Gastrocnemius medialis (tissue), 4 donors: ENCODE results near the gene CDC42EP2. TPM values are rescaled to one million over a fixed set of nuclear protein-coding genes. Genes with fewer than 3 reads are reported as not detected.

ENCODE experiments used
- ATAC-seq, 2 donors: fragments of 150-250 bp; one replicate each; pipeline ENCODE4 v1.9.1; 2016
- DNase-seq, 2 donors: peaks; one replicate each; pipeline ENCODE4 v3.0.0-alpha.2; 2019
- H3K27ac ChIP-seq, 4 donors: fragments of 200-600 bp; sonication (generic); 1 replicate in 1 of 4; 2 replicates in 3 of 4; pipeline ENCODE4 v1.5.1; 2016 to 2018; ENCODE audit warnings: mild to moderate bottlenecking in 2 of 4, moderate library complexity in 1 of 4
- H3K27me3 ChIP-seq, 3 donors: fragments of 200-600 bp; sonication (generic) in 2 of 3; 1 replicate in 1 of 3; 2 replicates in 2 of 3; pipeline versions ENCODE4 v1.5.1 to v1.6.0; 2016 to 2019; ENCODE audit warnings: mild to moderate bottlenecking in 1 of 3, moderate library complexity in 1 of 3
- H3K36me3 ChIP-seq, 2 donors: fragments of 200-600 bp; sonication (generic) in 1 of 2; one replicate each; pipeline ENCODE4 v1.5.1; 2017 to 2018
- H3K4me1 ChIP-seq, 2 donors: fragments of 200-600 bp; sonication (generic) in 1 of 2; one replicate each; pipeline ENCODE4 v1.5.1; 2016 to 2017; ENCODE audit warnings: mild to moderate bottlenecking in 2 of 2
- H3K4me3 ChIP-seq, 4 donors: fragments of 200-600 bp; sonication (generic) in 3 of 4; 1 replicate in 1 of 4; 2 replicates in 3 of 4; pipeline ENCODE4 v1.5.1; 2016 to 2019; ENCODE audit warnings: mild to moderate bottlenecking in 2 of 4
- H3K9me3 ChIP-seq, 3 donors: fragments of 200-600 bp; sonication (generic) in 2 of 3; 1 replicate in 1 of 3; 2 replicates in 2 of 3; pipeline ENCODE4 v1.5.1; 2016 to 2019
- POLR2A ChIP-seq, 2 donors: fragments of 450-650 bp; IDR thresholded peaks; one replicate each; pipeline ENCODE4 v1.6.1; 2017; ENCODE audit warnings: antibody characterized with exemption in 2 of 2, mild to moderate bottlenecking in 2 of 2, moderate library complexity in 2 of 2
- in situ Hi-C, 4 donors: fragments of 200-750 bp; cut with MboI; loops; one replicate each; pipeline versions ENCODE4 v1.15.0 to v1.8.0; 2017; ENCODE audit warnings: low sequenced_read_pairs in 4 of 4
- intact Hi-C: fragments of 100-400 bp; cut with DNase I; formaldehyde crosslinking; loops from one replicate; pipeline ENCODE4 v1.15.1; 2023; ENCODE audit warnings: low total_unique reads
- total RNA-seq, 4 donors: library from RNA; depleted of rRNA; stranded (reverse); fragments of >200 nt; gene quantifications; one replicate each; pipeline versions ENCODE4 v1.1.0 to v1.2.3, GENCODE V29; 2016
- TF ChIP-seq, protein P1 (sequence below), 5 experiments: fragments of 450-650 bp in 3 of 5; fragments of 200-600 bp in 2 of 5; sonication (generic) in 2 of 5; IDR thresholded peaks in 4 of 5; conservative IDR thresholded peaks in 1 of 5; 1 replicate in 4 of 5; 2 replicates in 1 of 5; pipeline ENCODE4 v1.5.1; 2016 to 2019; ENCODE audit warnings: antibody characterized with exemption in 5 of 5, mild to moderate bottlenecking in 3 of 5, moderate library complexity in 3 of 5

The CDC42EP2 gene
- total RNA-seq, 4 donors from 2014 or later = 5.0 to 11.6 (median 5.6) TPM

- peaks cover 30 to 34% of the 10 kb centered on the region in 2 donors for H3K4me1 ChIP-seq
- peaks cover 3 to 35% of the 10 kb centered on the region in 2 donors for H3K36me3 ChIP-seq
- peak overlapping the region; percentile 45 to 75 (median 58) for H3K27ac ChIP-seq
- H3K4me3 ChIP-seq = peak overlapping the region; percentile 57 to 68 (median 63)
- H3K9me3 ChIP-seq = no peaks in the 10 kb centered on the region
- DNase-seq (no peak), ATAC-seq (no peak)
- intact Hi-C loops (no loop called here), in situ Hi-C loops (no loop called here)
- TF ChIP-seq POLR2A (IDR thresholded peaks at IDR 0.05) = no peak
- TF ChIP-seq, protein P1, sequence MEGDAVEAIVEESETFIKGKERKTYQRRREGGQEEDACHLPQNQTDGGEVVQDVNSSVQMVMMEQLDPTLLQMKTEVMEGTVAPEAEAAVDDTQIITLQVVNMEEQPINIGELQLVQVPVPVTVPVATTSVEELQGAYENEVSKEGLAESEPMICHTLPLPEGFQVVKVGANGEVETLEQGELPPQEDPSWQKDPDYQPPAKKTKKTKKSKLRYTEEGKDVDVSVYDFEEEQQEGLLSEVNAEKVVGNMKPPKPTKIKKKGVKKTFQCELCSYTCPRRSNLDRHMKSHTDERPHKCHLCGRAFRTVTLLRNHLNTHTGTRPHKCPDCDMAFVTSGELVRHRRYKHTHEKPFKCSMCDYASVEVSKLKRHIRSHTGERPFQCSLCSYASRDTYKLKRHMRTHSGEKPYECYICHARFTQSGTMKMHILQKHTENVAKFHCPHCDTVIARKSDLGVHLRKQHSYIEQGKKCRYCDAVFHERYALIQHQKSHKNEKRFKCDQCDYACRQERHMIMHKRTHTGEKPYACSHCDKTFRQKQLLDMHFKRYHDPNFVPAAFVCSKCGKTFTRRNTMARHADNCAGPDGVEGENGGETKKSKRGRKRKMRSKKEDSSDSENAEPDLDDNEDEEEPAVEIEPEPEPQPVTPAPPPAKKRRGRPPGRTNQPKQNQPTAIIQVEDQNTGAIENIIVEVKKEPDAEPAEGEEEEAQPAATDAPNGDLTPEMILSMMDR (IDR thresholded peaks at IDR 0.05 in 4 of 5, conservative IDR thresholded peaks at IDR 0.05 in 1 of 5) = no peak
- no peaks in the 10 kb centered on the region for H3K27me3 ChIP-seq
Measured at GRCh38 chr11:65353900-65354264, 39.2 kb downstream of the CDC42EP2 start.

DNA sequence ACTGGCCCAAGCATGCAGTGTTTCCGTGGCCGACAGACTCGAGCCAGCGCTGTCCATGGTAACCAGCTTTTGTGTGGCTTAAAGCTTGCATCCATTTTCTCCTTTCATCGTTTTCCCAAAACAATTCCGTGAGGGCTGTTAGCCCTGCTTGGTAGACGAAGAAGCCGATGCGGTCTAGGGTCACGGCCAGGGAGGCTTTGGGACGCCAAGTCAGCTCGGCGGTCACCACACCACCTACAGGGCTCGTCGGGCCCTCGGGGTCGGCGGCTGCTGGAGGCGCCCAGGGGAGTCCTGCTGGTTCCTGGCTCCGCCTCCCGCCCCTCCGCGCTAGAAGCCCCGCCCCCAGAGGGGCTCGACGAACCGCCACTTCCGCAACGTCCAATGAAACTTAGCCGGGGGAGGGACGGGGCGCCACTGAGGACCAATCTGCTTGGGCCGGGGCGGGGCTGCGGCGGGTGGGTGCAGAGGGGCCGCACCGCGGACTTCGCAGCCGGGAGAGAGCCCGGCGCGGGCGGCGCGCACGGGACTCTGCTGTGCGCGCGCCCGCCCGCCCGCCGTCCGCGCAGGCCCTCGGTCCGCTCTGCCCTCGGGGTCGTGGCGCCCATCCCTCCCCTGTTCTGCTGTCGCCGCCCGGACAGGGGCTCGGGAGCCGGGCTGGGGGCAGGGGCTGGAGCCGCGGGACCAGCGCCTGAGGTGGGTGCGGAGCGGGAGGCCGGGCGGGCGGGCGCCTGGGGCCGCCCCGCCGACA is 39.8 kb downstream of the CDC42EP2 start, which contains the start of gene TIGD3:
TIGD3 (plus strand) TSS at position 487 of the 748 bp plus-strand sequence. CDS start 1,058 bp downstream, outside the sequence.
- Histone ChIP-seq H3K9me3 (no peaks in the 10 kb centered on the region), H3K36me3 (peaks cover 0 to 29% of the 10 kb centered on the region in 2 donors), H3K4me1 (peaks cover 30 to 34% of the 10 kb centered on the region in 2 donors), H3K27ac (peak within 1 kb of the TSS; percentile 52 to 75 (median 64)), H3K4me3 (peak within 1 kb of the TSS; percentile 57 to 68 (median 63)), H3K27me3 (no peaks in the 10 kb centered on the region)
- DNase-seq = peak; percentile 95
- in situ Hi-C loops (no loop called here), intact Hi-C loops (no loop called here)
- peak; percentile 73 to 79 for ATAC-seq
- TF ChIP-seq, protein P1 (IDR thresholded peaks at IDR 0.05 in 4 of 5, conservative IDR thresholded peaks at IDR 0.05 in 1 of 5) = no peak
- TF ChIP-seq POLR2A (IDR thresholded peaks at IDR 0.05) = peak; percentile 95 to 96

GRCh38 chr11:65355013-65355775 is 40.5 kb downstream of the CDC42EP2 start:
- peaks cover 30 to 34% of the 10 kb centered on the region in 2 donors for H3K4me1 ChIP-seq
- H3K27ac ChIP-seq = peak overlapping the region in 3 of 4 donors; percentile 27 to 64 (median 60)
- H3K4me3 ChIP-seq = peak overlapping the region; percentile 50 to 68 (median 62)
- no peak for TF ChIP-seq POLR2A (IDR thresholded peaks at IDR 0.05)
- TF ChIP-seq, protein P1 (IDR thresholded peaks at IDR 0.05 in 4 of 5, conservative IDR thresholded peaks at IDR 0.05 in 1 of 5) = no peak
- peak in 1 of 2 donors; percentile 13 for ATAC-seq
- H3K9me3 ChIP-seq = no peaks in the 10 kb centered on the region
- in situ Hi-C loops (no loop called here), intact Hi-C loops (no loop called here)
- H3K36me3 ChIP-seq = peaks cover 0 to 22% of the 10 kb centered on the region in 2 donors
- no peaks in the 10 kb centered on the region for H3K27me3 ChIP-seq
- DNase-seq = no peak

DNA sequence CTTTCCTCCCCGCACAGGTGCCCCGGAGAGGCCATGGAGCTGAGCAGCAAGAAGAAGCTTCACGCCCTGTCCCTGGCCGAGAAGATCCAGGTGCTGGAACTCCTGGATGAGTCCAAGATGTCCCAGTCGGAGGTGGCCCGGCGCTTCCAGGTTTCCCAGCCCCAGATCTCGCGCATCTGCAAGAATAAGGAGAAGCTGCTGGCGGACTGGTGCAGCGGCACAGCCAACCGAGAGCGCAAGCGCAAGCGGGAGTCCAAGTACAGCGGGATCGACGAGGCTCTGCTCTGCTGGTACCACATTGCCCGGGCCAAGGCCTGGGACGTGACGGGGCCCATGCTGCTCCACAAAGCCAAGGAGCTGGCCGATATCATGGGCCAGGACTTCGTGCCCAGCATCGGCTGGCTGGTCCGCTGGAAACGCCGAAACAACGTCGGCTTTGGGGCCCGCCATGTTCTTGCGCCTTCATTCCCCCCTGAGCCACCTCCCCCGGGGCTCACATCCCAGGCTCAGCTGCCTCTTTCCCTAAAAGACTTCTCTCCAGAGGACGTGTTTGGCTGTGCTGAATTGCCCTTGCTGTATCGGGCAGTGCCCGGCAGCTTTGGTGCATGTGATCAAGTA is 41.2 kb downstream of the CDC42EP2 start:
- H3K36me3 ChIP-seq = peaks cover 0 to 15% of the 10 kb centered on the region in 2 donors
- in situ Hi-C loops (no loop called here), intact Hi-C loops (no loop called here)
- no peak for TF ChIP-seq POLR2A (IDR thresholded peaks at IDR 0.05)
- TF ChIP-seq, protein P1 (IDR thresholded peaks at IDR 0.05 in 4 of 5, conservative IDR thresholded peaks at IDR 0.05 in 1 of 5) = no peak
- H3K27ac ChIP-seq = peak overlapping the region in 3 of 4 donors; percentile 32 to 64 (median 58)
- peak in 1 of 2 donors; percentile 18 for ATAC-seq
- no peaks in the 10 kb centered on the region for H3K9me3 ChIP-seq
- H3K27me3 ChIP-seq = no peaks in the 10 kb centered on the region
- peak overlapping the region; percentile 50 to 68 (median 62) for H3K4me3 ChIP-seq
- H3K4me1 ChIP-seq = peaks cover 30 to 34% of the 10 kb centered on the region in 2 donors
- DNase-seq = peak in 1 of 2 donors; percentile 43
